DMS114 treated with DMSO at 0.1 percent for 48 hours (cell line): ENCODE results near the gene ADORA2A.

ENCODE experiments used
- DNase-seq: peaks from one replicate; lab custom pipeline; 2025; ENCODE audit not compliant: unreplicated experiment; lab: John Stamatoyannopoulos, UW

The ADORA2A gene

DNA sequence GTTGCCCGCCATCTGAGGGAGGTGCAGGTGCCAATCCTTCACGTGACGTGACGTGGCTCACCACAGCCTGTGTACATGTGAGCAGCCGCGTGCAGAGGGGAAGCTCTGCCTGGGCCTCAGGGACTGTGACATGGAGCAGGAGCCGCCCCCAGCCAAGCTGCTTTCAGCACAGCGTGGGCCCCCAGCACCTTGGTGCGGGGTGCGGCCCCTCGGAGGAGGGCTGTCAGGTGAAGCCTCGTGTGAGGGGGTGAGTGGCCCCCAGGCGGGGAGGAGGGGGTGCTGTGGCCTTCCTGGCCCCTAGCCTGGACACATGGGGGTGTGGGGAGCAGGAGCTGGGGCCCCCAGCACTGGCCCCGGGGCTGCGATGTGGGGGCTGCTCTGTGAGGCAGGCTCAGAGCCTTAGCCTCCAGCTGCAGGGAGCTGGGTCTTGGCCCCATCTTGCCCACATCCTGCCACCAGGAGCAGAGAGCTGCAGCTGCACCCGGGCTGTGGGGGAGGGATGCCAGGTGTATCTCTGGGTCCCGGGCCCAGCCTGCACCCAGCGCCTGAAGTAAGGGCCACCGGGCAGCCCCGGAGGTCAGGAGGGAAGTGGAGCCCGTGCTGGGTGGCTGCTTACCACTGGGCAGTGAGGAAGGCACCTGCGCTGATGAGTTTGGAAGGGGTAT lies at the start of gene ADORA2A:
Gene ADORA2A (plus strand): TSS at position 100 of the 665 bp plus-strand sequence. CDS start 5,806 bp downstream, outside the sequence.
- DNase-seq, result no peak

- no peak for DNase-seq
These were observed 47.9 kb upstream of the ADORA2A start for GRCh38 chr22:24379536-24379935.

DNA sequence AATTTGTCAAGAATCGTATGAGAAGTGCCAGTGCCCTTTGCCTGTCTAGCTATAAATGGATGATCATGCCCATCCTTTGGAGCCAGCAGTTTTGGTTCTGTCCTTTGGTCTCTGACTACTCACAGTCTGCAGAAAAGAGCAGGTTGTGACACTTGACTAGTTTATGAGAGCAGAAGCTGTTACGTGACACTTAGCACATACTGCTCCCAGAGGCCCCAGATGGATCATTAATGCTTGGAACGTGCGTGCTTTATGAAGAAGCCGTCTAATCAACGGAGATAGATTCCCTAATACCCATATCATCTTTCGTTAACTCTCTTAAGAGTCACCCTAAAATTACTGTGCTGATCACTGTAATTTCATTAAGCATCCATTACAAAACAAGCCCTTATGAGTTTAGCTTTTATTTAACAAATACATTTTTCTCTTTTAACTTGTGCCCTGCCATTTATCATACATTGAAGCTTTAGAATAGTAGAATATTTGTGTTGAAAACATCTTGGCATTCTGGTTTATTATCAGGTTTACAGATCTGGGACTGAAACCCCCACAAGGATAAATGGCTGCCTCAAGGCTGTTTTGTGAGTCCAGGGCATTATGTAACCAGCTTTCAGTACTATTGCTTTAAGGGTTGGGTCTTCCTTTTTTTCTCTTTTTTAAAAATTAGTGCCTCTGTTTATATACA lies 47.0 kb upstream of the ADORA2A start:
- DNase-seq, result no peak

GRCh38 chr22:24380905-24381230 lies 46.5 kb upstream of the ADORA2A start:
- DNase-seq, result no peak

GRCh38 chr22:24383061-24383460 lies 44.3 kb upstream of the ADORA2A start:
- DNase-seq, result no peak

GRCh38 chr22:24384131-24384530 lies 43.3 kb upstream of the ADORA2A start:
- no peak for DNase-seq

GRCh38 chr22:24386937-24387471 lies 40.4 kb upstream of the ADORA2A start:
- DNase-seq, result no peak

DNA sequence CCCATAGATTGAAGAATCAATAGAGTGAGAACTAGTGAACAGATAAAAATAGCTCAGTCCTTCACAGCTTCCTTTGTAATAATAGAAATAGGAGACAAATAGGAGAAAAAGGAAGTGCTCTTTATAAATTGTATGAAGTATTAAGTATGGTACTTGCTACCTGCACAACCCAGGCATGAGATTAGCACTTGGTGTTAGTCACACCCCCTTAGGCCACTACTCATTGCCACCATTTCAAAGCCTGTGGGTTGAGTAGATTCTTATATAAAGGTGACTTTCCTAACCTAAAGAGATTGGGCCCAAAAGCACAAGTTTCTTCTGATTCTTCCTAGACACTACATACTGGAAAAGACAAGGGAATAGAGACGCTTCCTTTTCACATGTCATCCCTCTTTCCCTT lies 37.7 kb upstream of the ADORA2A start:
- no peak for DNase-seq

GRCh38 chr22:24390156-24390555 lies 37.2 kb upstream of the ADORA2A start:
- DNase-seq, result no peak

- no peak for DNase-seq
These were observed 36.8 kb upstream of the ADORA2A start for GRCh38 chr22:24390576-24390975.

DNA sequence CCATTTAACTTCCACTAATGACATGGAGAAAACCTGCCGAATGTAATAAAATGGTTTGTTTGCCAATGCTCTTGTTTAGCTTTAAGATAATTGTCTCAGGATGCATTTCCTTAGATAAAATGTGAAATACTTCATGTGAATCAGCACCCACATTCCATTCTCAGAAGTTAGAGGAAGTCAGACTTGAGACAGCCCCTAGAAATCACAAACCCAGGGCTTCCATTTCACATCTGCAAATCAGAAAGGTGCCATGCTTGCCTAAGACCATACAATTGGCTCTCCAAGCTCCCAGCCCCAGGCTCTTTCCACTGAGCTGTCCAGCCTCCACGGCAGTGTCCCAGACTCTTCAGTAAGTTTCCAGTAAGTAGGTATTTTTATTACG lies 35.6 kb upstream of the ADORA2A start:
- no peak for DNase-seq

GRCh38 chr22:24392218-24392931 lies 35.0 kb upstream of the ADORA2A start:
- DNase-seq, result no peak

DNA sequence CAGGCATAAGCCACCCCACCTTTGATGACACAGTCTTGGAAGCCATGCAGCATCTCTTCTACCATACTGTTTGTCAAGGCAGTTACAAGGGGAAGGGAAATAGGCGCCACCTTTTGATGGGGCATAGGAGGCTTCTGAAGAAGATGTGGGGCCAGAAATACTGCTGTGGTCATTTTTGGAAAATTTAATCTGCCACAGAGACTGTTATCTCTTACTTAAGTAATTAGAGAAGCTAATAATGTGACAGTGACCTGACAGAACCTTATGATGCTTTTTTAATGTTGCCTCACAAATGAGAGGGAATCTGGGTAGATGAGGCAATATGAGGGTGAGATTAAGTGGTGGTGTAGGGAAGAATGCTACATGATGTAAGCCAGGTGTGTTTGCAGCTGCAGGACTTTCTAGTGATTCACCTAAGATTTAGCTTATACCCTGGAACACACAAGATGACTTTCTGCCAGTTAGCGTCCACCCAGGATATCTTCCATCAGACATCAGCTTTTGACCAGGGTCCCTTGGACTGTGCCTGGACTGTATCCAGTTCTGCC lies 34.3 kb upstream of the ADORA2A start:
- DNase-seq, result no peak

DNA sequence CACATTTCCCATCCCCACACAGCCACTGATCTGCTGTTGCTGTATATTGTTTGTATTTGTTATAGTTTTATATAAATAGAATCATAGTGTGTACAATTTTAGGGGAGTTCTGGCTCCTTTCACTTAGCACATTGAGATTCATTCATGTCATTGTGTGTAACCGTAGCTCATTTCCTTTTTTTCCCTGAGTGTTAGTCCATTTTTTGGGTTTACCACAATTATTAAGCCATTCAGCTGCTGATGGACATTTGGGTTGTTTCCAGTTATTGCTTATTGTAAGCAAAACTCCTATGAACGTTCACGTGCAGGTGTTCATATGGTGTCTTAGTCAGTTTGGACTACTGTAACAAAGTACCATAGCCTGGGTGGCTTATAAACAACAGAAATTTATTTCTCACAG lies 33.6 kb upstream of the ADORA2A start:
- no peak for DNase-seq

- no peak for DNase-seq
These were observed 33.1 kb upstream of the ADORA2A start for GRCh38 chr22:24394254-24394653.

DNA sequence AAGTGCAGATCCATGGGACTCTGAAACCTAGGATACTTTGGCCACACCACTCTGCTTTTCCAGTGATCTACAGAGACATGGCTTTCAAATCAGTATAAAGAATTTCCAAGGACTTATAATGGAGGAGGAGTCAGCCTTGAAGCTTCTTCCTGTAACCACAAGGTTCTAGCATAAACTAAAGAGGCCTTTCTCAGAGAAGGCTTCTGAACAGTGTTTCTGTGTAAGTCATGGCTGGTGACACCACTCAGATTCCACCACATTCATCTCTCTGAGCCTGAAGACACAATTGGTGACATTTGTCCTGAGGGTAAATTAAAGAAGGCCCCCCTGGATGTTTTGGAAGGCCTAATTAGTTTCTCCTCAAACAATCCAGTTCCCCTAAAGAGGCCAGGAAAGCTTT lies 29.0 kb upstream of the ADORA2A start:
- no peak for DNase-seq

- no peak for DNase-seq
These were observed 27.2 kb upstream of the ADORA2A start for GRCh38 chr22:24400034-24400725.

DNA sequence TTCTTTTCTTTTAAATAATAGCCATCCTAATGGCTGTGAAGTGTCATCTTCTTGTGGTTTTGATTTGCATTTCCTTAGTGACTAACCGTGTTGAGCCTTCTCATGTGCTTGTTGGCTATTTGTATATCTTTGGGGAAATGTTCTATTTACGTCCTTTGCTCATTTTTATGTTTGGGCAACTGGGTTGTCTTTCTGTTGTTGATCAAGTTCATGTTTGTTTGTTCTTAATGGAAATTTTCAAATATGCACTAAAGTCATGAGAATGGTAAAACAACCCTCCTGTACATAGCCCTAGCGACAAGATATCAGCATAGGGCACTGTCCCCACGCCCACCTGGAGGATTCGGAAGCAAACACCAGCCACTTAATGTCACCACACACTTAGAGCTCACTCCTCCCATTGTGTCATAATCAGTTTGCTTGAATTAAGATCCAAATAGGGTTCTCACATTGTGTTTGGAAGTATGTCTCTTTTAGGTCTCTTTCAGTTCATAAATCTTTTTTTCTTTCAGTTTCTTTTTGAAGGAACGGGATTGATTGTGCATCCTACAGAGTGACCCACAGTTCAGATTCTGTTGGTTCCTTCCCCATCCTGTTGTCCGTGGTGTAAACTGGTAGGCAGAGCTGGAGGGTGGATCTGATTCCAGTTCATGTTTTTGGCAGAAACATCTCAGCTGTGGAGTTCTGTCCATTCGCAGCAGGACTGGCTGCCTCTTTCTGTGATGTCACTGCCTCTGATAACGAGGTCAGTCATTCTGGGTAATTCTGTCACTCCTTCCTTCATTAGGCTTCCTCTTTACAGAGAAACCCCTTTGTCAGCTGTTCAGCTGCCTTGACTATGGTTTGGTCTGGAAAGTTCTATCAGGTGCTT lies 26.4 kb upstream of the ADORA2A start:
- DNase-seq, result no peak

GRCh38 chr22:24401931-24402367 lies 25.4 kb upstream of the ADORA2A start:
- no peak for DNase-seq
